Stomach smooth muscle (tissue), 2 donors: ENCODE data around the gene NBPF12.
"Not testable (repeated sequence)": the region's sequence is repeated elsewhere in the genome, so short reads cannot be mapped to it uniquely, and the experiment has no call there.

Experiments
- H3K27ac ChIP-seq: one replicate; pipeline ENCODE4 v1.7.0; 2013; ENCODE audit warnings: mild to moderate bottlenecking, low read length, inconsistent platforms
- H3K27me3 ChIP-seq, 2 donors: one replicate each; pipeline ENCODE4 v1.7.0; 2013; ENCODE audit warnings: low read length in 2 of 2; ENCODE audit not compliant: insufficient read depth in 2 of 2, control insufficient read depth in 1 of 2
- H3K36me3 ChIP-seq, 2 donors: one replicate each; pipeline ENCODE4 v1.7.0; 2013; ENCODE audit warnings: low read length in 2 of 2; ENCODE audit not compliant: control insufficient read depth in 2 of 2, insufficient read depth in 2 of 2
- H3K4me1 ChIP-seq: one replicate; pipeline ENCODE4 v1.7.0; 2013; ENCODE audit warnings: low read length; ENCODE audit not compliant: control insufficient read depth, insufficient read depth
- H3K4me3 ChIP-seq, 2 donors: one replicate each; pipeline ENCODE4 v1.7.0; 2013; ENCODE audit warnings: low read length in 2 of 2
- H3K9ac ChIP-seq, 2 donors: one replicate each; pipeline ENCODE4 v1.7.0; 2013; ENCODE audit warnings: low read length in 2 of 2, mild to moderate bottlenecking in 1 of 2
- H3K9me3 ChIP-seq, 2 donors: one replicate each; pipeline ENCODE4 v1.7.0; 2013; ENCODE audit warnings: low read length in 2 of 2; ENCODE audit not compliant: control insufficient read depth in 2 of 2
- donor health status: healthy.
- donor health status: Pancreatic carcinoma.

NBPF12 gene

DNA sequence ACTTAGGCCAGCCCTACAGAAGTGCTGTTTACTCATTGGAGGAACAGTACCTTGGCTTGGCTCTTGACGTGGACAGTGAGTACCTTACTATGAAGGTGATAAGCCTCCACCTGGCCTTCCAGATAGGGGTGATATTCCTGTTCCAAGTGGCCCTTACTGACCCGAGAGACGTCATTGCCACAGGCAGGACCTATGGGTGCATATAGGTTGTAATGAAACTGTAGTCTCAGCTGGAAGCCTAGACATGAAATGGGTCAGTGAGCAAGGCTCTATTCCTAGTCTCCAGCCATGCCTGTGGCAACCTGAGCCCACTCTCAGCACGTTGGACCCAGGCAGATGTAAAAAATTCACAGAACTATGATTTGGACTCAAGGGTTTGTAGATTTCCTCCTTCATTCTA, 48.3 kb downstream of the NBPF12 start:
- not testable (repeated sequence) for H3K27me3 ChIP-seq, H3K36me3 ChIP-seq, H3K4me3 ChIP-seq, H3K4me1 ChIP-seq, H3K9ac ChIP-seq, H3K27ac ChIP-seq, H3K9me3 ChIP-seq

DNA sequence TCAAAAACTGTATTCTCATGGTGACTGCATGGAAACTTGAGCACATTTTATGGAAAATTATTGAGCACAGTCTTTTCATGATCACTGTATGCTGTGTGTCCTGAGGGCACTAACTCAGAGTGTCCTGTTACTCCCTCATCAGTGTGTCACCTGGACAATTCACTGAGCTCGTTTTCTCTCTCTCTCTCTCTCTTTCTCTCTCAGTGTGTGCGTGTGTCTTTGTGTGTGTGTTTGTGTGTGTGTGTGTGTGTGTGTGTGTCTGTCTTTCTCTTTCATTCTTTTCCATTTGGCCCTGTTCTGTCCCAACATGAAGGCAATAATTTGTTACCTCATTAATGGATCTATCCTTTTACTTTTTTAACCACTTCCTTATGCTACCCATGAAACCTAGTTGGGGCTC, 49.4 kb downstream of the NBPF12 start:
- not testable (repeated sequence) for H3K4me1 ChIP-seq, H3K4me3 ChIP-seq, H3K36me3 ChIP-seq, H3K9ac ChIP-seq, H3K27ac ChIP-seq, H3K27me3 ChIP-seq, H3K9me3 ChIP-seq

DNA sequence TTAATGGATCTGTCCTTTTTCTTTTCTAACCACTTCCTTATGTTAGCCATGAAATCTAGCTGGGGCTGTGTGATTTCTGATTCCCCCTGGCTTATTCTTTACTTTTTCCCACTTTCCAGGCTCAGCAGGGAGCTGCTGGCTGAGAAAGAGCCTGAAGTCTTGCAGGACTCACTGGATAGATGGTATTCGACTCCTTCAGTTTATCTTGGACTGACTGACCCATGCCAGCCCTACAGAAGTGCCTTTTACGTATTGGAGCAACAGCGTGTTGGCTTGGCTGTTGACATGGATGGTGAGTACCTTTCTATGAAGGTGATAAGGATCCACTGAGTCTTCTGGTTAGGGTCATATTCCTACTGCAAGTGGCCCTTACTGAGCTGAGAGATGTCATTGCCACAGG, 51.3 kb downstream of the NBPF12 start:
- not testable (repeated sequence) for H3K4me1 ChIP-seq, H3K27ac ChIP-seq, H3K36me3 ChIP-seq, H3K4me3 ChIP-seq, H3K9me3 ChIP-seq, H3K9ac ChIP-seq, H3K27me3 ChIP-seq

DNA sequence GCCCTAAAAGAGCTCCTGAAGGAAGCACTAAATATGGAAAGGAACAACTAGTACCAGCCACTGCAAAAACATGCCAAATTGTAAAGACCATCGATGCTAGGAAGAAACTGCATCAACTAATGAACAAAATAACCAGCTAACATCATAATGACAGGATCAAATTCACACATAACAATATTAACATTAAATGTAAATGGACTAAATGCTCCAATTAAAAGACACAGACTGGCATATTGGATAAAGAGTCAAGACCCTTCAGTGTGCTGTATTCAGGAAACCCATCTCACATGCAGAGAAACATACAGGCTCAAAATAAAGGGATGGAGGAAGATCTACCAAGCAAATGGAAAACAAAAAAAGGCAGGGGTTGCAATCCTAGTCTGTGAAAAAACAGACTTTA, 70.4 kb downstream of the NBPF12 start:
- H3K27ac ChIP-seq, H3K9ac ChIP-seq, H3K4me3 ChIP-seq, H3K36me3 ChIP-seq, H3K9me3 ChIP-seq, H3K27me3 ChIP-seq, H3K4me1 ChIP-seq: not testable (repeated sequence)

DNA sequence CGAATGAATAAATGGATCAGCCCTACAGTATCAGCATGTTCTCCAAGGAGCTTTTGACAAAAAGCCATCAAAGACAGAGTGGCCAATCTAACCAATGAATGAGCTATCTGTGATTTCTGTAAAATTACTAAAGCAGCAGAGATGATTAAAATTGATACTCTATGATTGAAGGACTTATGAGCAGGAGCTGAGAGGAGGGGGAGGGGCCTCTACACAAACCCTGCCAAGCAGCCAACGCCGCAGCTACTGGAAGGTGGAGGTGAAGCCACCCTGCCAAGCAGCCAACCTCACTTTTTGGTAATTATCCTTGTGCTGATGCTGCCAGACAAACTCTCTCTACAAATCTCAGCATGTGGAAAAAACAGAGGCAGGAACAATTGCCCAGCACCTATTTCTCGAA, 88.9 kb downstream of the NBPF12 start:
- not testable (repeated sequence) for H3K4me3 ChIP-seq, H3K9ac ChIP-seq, H3K27ac ChIP-seq, H3K27me3 ChIP-seq, H3K4me1 ChIP-seq, H3K36me3 ChIP-seq, H3K9me3 ChIP-seq

DNA sequence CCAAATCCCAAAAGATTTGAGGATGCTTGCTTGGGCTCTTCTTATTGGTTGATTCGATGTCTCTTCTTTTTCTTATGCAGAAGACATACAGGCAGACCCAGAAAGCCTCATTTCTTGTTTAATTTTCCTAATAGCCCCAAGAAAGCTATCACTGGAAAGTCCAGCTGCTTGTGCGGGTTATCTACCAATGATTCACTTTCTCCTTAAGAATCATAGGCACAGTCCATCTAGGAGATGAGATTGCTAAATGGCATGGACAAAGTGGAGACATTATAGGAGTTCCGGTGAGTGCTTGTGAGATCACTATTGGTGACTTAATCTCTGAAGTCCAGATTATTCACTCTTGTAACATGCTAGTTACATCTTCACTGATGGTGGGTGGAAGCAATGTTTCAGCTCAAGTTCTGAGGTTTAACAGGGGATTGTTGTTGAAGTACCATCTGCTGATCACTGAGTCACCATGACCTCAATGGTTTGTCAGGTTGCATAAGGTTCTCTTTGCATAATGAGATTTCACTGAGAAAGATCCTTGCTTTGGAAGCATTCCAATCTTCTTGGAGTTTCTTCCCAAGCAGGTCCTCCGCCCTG, 92.0 kb downstream of the NBPF12 start:
- H3K27ac ChIP-seq, H3K36me3 ChIP-seq, H3K9me3 ChIP-seq, H3K4me1 ChIP-seq, H3K4me3 ChIP-seq, H3K9ac ChIP-seq, H3K27me3 ChIP-seq: not testable (repeated sequence)

DNA sequence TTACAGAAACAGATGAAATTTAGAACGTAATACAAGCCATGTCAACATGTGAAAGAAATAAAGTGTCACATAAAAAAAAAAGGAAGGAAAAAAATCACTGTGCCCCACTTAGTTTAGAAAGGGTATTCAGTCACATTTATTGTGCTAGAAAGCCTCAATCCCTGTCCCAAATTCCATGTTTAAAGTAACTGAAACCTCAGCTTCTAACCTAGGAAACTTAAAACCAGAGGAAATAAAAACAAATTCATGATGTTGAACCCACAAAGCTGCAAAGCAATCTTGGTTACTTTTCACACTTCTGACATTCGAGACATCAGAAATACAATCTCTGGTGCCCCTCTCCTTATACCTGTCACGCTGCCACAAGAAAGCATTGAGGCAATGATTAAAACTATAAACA, 101.8 kb downstream of the NBPF12 start:
- Histone ChIP-seq H3K9me3 (no peaks in the 10 kb centered on the region), H3K36me3 (no peaks in the 10 kb centered on the region), H3K4me3 (no peak overlapping the region), H3K27me3 (no peaks in the 10 kb centered on the region), H3K9ac (no peak overlapping the region), H3K4me1 (no peaks in the 10 kb centered on the region), H3K27ac (no peak overlapping the region)

DNA sequence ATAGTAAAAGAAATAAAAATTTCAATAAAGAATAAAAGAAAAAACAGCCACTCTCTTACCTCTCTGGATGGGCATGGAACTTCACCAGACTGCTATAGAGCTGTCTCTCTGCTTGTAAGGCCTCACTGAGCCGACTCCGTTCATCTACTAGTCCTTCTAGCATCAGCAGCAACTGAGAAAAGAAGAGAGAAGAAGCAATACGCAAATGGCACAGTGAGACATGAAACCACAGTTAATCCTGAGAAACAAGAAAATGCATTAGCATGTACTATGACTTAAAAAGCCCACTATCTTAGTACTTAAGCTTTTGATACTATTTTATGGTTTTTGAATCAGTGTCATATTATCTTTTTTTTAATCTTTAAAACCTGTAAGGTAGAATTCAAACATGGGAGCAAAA, 104.8 kb downstream of the NBPF12 start:
- H3K36me3 ChIP-seq, H3K9ac ChIP-seq, H3K4me1 ChIP-seq, H3K4me3 ChIP-seq, H3K9me3 ChIP-seq, H3K27me3 ChIP-seq, H3K27ac ChIP-seq: not testable (repeated sequence)

DNA sequence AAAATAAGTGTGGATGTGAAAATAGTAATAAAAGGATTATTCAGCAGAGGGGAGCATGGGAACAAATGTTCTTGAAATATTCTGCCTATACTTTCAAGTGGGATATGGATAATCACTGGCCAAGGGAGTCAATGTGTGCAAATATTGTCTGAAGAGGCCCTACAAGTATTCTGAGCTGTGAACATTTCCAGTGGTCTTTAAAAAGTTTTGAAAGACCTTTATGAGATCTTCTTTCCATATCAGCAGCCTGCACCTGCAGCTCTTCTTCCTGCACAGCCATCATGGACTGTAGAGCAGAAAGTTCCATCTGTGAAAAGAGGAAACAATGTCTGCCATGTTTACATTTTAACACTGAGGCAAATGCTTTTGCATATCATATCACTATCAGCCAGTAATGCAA, 106.4 kb downstream of the NBPF12 start:
- not testable (repeated sequence) for H3K4me3 ChIP-seq, H3K27me3 ChIP-seq, H3K9me3 ChIP-seq, H3K4me1 ChIP-seq, H3K27ac ChIP-seq, H3K9ac ChIP-seq, H3K36me3 ChIP-seq
